B cell (primary cell): ENCODE data around the gene RSU1. TPM values are rescaled to one million over a fixed set of nuclear protein-coding genes. Genes with fewer than 3 reads are reported as not detected.

Experiments used
- ATAC-seq: fragments of 200-7000 bp; cut with Tn5 transposase; one replicate; pipeline ENCODE4 v1.10.0; 2021; ENCODE audit warnings: low read depth, mild to moderate bottlenecking, moderate number of reproducible peaks, moderate library complexity
- CTCF ChIA-PET: fragments of 350-600 bp; sonication (Branson Sonifier 250); formaldehyde crosslinking; loops from one replicate; lab custom pipeline; 2021; ENCODE audit warnings: antibody characterized with exemption, inconsistent platforms; lab: Charles Lee
- POLR2A ChIA-PET: fragments of 350-600 bp; sonication (Branson Sonifier 250); formaldehyde crosslinking; loops from one replicate; lab custom pipeline; 2021; ENCODE audit warnings: antibody characterized with exemption; lab: Charles Lee
- DNase-seq: peaks from one replicate; pipeline ENCODE4 v3.0.0; 2013
- H2AFZ ChIP-seq: 2 replicates; pipeline ENCODE4 v1.6.1; 2012; ENCODE audit warnings: mild to moderate bottlenecking, low read depth, low read length; ENCODE audit not compliant: insufficient read depth, poor library complexity, severe bottlenecking
- H3K27ac ChIP-seq, 2 donors: 1 replicate in 1 of 2; 2 replicates in 1 of 2; pipeline ENCODE4 v1.5.1; 2012 to 2013; ENCODE audit warnings: low read length in 2 of 2, mild to moderate bottlenecking in 2 of 2, moderate library complexity in 1 of 2
- H3K27me3 ChIP-seq, 4 experiments: fragments of 200-600 bp in 1 of 4; sonication (generic) in 1 of 4; replicated peaks in 1 of 4; 1 replicate in 2 of 4; 2 replicates in 2 of 4; pipeline versions ENCODE4 v1.6.1 to v1.7.0; 2013 to 2016; ENCODE audit warnings: low read length in 3 of 4, mild to moderate bottlenecking in 2 of 4, mixed read lengths in 1 of 4, moderate library complexity in 1 of 4; ENCODE audit not compliant: insufficient read depth in 4 of 4, control insufficient read depth in 3 of 4; ENCODE audit errors: control extremely low read depth in 1 of 4
- H3K36me3 ChIP-seq, 2 experiments: replicated peaks in 1 of 2; 1 replicate in 1 of 2; 2 replicates in 1 of 2; pipeline versions ENCODE4 v1.6.1 to v1.7.1; 2013; ENCODE audit warnings: low read length in 1 of 2; ENCODE audit not compliant: insufficient read depth in 2 of 2, control insufficient read depth in 1 of 2; ENCODE audit errors: control extremely low read depth in 1 of 2, extremely low read depth in 1 of 2
- H3K4me1 ChIP-seq, 2 donors: fragments of 200-600 bp in 1 of 2; sonication (generic) in 1 of 2; 1 replicate in 1 of 2; 2 replicates in 1 of 2; pipeline versions ENCODE4 v1.5.1 to v1.6.1; 2013 to 2017; ENCODE audit warnings: low read length in 2 of 2; ENCODE audit not compliant: control insufficient read depth in 2 of 2, insufficient read depth in 2 of 2
- H3K4me2 ChIP-seq: replicated peaks from 2 replicates; pipeline ENCODE3; 2012; ENCODE audit warnings: mild to moderate bottlenecking, low read depth, low read length; ENCODE audit not compliant: poor library complexity, severe bottlenecking
- H3K4me3 ChIP-seq, 5 experiments: fragments of 200-600 bp in 1 of 5; sonication (generic) in 1 of 5; 1 replicate in 3 of 5; 2 replicates in 2 of 5; pipeline versions ENCODE4 v1.5.1 to v1.7.0; 2011 to 2016; ENCODE audit warnings: low read length in 4 of 5, mild to moderate bottlenecking in 4 of 5, low read depth in 2 of 5, control low read depth in 1 of 5, moderate library complexity in 1 of 5; ENCODE audit not compliant: insufficient read depth in 1 of 5; ENCODE audit errors: control extremely low read depth in 1 of 5, extremely low read depth in 1 of 5
- H3K79me2 ChIP-seq: fragments of 200-600 bp; sonication (generic); one replicate; pipeline ENCODE4 v1.6.0; 2016; ENCODE audit warnings: low read length; ENCODE audit not compliant: control insufficient read depth, insufficient read depth
- H3K9ac ChIP-seq: fragments of 200-600 bp; sonication (generic); 2 replicates; pipeline ENCODE4 v1.6.1; 2017; ENCODE audit warnings: mild to moderate bottlenecking, low read length, moderate library complexity
- H3K9me3 ChIP-seq, 3 donors: one replicate each; pipeline versions ENCODE4 v1.6.1 to v1.7.1; 2013; ENCODE audit warnings: low read length in 2 of 3; ENCODE audit not compliant: control insufficient read depth in 2 of 3, insufficient read depth in 1 of 3; ENCODE audit errors: control extremely low read depth in 1 of 3
- H4K20me1 ChIP-seq: 2 replicates; pipeline ENCODE4 v1.6.0; 2012; ENCODE audit warnings: mild to moderate bottlenecking, low read length; ENCODE audit not compliant: insufficient read depth, control insufficient read depth, poor library complexity, severe bottlenecking
- H3K27ac Mint-ChIP-seq: one replicate; pipeline ENCODE4 v1.8.0; 2021; ENCODE audit warnings: mixed read lengths
- H3K27me3 Mint-ChIP-seq: one replicate; pipeline ENCODE4 v1.8.0; 2021; ENCODE audit warnings: mixed read lengths
- H3K4me1 Mint-ChIP-seq: one replicate; pipeline ENCODE4 v1.8.0; 2021; ENCODE audit warnings: mixed read lengths
- H3K4me3 Mint-ChIP-seq: one replicate; pipeline ENCODE4 v1.8.0; 2021; ENCODE audit warnings: mixed read lengths
- H3K9me3 Mint-ChIP-seq: one replicate; pipeline ENCODE4 v1.8.0; 2022; ENCODE audit warnings: mixed read lengths; ENCODE audit not compliant: insufficient read depth
- CTCF ChIP-seq: fragments of 200-600 bp; IDR thresholded peaks from one replicate; pipeline ENCODE4 v1.8.0; 2022; ENCODE audit warnings: antibody characterized with exemption, mild to moderate bottlenecking
- EZH2 ChIP-seq: IDR thresholded peaks from 2 replicates; pipeline ENCODE4 v1.6.1; 2012; ENCODE audit warnings: borderline replicate concordance, low read depth, mild to moderate bottlenecking, moderate library complexity, low read length; ENCODE audit not compliant: insufficient read depth, poor library complexity, severe bottlenecking
- WGBS: methylation state at CpG from one replicate; pipeline ENCODE4 v1.1.5; 2013; ENCODE audit warnings: missing lambda C conversion rate; ENCODE audit not compliant: insufficient coverage; 5-methylcytosine and 5-hydroxymethylcytosine counted together
- intact Hi-C: fragments of 100-400 bp; cut with micrococcal nuclease; formaldehyde crosslinking; loops from one replicate; pipeline ENCODE4 v1.10.0; 2022
- polyA plus RNA-seq: library from polyadenylated mRNA; depleted of rRNA; stranded (reverse); fragments of >200 nt; gene quantifications from 2 replicates; pipeline ENCODE4 v1.2.3, GENCODE V29; 2012
- total RNA-seq, 2 donors: library from RNA; stranded (reverse); fragments of 120-200 nt in 1 of 2; gene quantifications; 1 replicate in 1 of 2; 2 replicates in 1 of 2; pipeline versions ENCODE4 v1.2.3 to v1.2.4, GENCODE V29; 2013 to 2022

The RSU1 gene
- total and polyA plus RNA-seq, 2 donors (not counting 1 experiment from before 2014, with no cell fraction given), result 33.4 to 41.1 TPM

- Histone ChIP-seq H3K4me3 (no peak overlapping the region), H2AFZ (no peak overlapping the region), H3K36me3 (no peaks in the 10 kb centered on the region), H4K20me1 (no peaks in the 10 kb centered on the region), H3K27ac (no peak overlapping the region), H3K27me3 (no peaks in the 10 kb centered on the region), H3K79me2 (no peaks in the 10 kb centered on the region), H3K4me2 (no peak overlapping the region), H3K9ac (no peak overlapping the region), H3K9me3 (no peaks in the 10 kb centered on the region), H3K4me1 (no peaks in the 10 kb centered on the region)
- no peak overlapping the region for H3K4me3 Mint-ChIP-seq
- no peaks in the 10 kb centered on the region for H3K9me3 Mint-ChIP-seq
- intact Hi-C loops, result no loop called here
- no peak overlapping the region for H3K27ac Mint-ChIP-seq
- DNase-seq (no peak), ATAC-seq (no peak)
- no peaks in the 10 kb centered on the region for H3K4me1 Mint-ChIP-seq
- 100% methylated on average over 5 of the region's 7 CpGs for WGBS
- TF ChIP-seq CTCF (no peak), EZH2 (no peak)
- ChIA-PET CTCF (no interaction called here), POLR2A (no interaction called here)
- no peaks in the 10 kb centered on the region for H3K27me3 Mint-ChIP-seq
These were observed 153.8 kb downstream of the RSU1 start for GRCh38 chr10:16663444-16663843.

- intact Hi-C loops, result no loop called here
- H3K27ac Mint-ChIP-seq, result no peak overlapping the region
- TF ChIP-seq EZH2, result no peak
- no peak for TF ChIP-seq CTCF
- Histone ChIP-seq H3K79me2 (no peaks in the 10 kb centered on the region), H3K4me3 (no peak overlapping the region), H2AFZ (no peak overlapping the region), H4K20me1 (no peaks in the 10 kb centered on the region), H3K9me3 (no peaks in the 10 kb centered on the region), H3K27ac (no peak overlapping the region), H3K4me2 (no peak overlapping the region), H3K4me1 (no peaks in the 10 kb centered on the region), H3K9ac (no peak overlapping the region), H3K36me3 (no peaks in the 10 kb centered on the region), H3K27me3 (no peaks in the 10 kb centered on the region)
- 94% methylated on average over 2 of the region's 7 CpGs for WGBS
- H3K4me1 Mint-ChIP-seq, result no peaks in the 10 kb centered on the region
- ChIA-PET POLR2A (no interaction called here), CTCF (no interaction called here)
- ATAC-seq (no peak), DNase-seq (no peak)
- no peaks in the 10 kb centered on the region for H3K27me3 Mint-ChIP-seq
- no peak overlapping the region for H3K4me3 Mint-ChIP-seq
- no peaks in the 10 kb centered on the region for H3K9me3 Mint-ChIP-seq
These were observed 154.3 kb downstream of the RSU1 start for GRCh38 chr10:16662923-16663322.
